A673 (cell line): ENCODE measurements around the gene SLC25A13. TPM values are rescaled to one million over a fixed set of nuclear protein-coding genes. Genes with fewer than 3 reads are reported as not detected.

Experiments
- BruUV-seq: library from RNA; stranded (reverse); fragments of 400-500 nt; replicated peaks from 2 replicates; lab custom pipeline; 2021; lab: Mats Ljungman, UMichigan
- CTCF ChIA-PET: fragments of 300-600 bp; sonication (Branson Sonifier 250); formaldehyde crosslinking; loops from one replicate; lab custom pipeline; 2022; ENCODE audit warnings: antibody characterized with exemption; lab: Charles Lee
- POLR2A ChIA-PET: fragments of 300-600 bp; sonication (Branson Sonifier 250); formaldehyde crosslinking; loops from one replicate; lab custom pipeline; 2022; ENCODE audit warnings: antibody characterized with exemption; ENCODE audit not compliant: low non-redundant PET; lab: Charles Lee
- DNase-seq: peaks from one replicate; pipeline ENCODE4 v3.0.0-alpha.2; 2015; ENCODE audit warnings: low spot score
- H3K27ac ChIP-seq: fragments of 200-600 bp; sonication (generic); 2 replicates; pipeline ENCODE4 v1.5.1; 2016; ENCODE audit warnings: mixed run types, low read depth, mild to moderate bottlenecking, mixed read lengths, antibody characterized with exemption, low read length; ENCODE audit not compliant: poor library complexity, severe bottlenecking
- H3K27me3 ChIP-seq: fragments of 200-600 bp; sonication (generic); replicated peaks from 2 replicates; pipeline ENCODE4 v1.6.1; 2017; ENCODE audit warnings: mixed run types, low read depth, mild to moderate bottlenecking, mixed read lengths, antibody characterized with exemption, low read length; ENCODE audit not compliant: insufficient read depth, poor library complexity
- H3K36me3 ChIP-seq: fragments of 200-600 bp; sonication (generic); 2 replicates; pipeline ENCODE4 v1.6.1; 2016; ENCODE audit warnings: mixed run types, mild to moderate bottlenecking, mixed read lengths, antibody characterized with exemption, low read length; ENCODE audit not compliant: insufficient read depth, poor library complexity, severe bottlenecking
- H3K4me1 ChIP-seq: fragments of 200-600 bp; sonication (generic); 2 replicates; pipeline ENCODE4 v1.6.1; 2017; ENCODE audit warnings: mixed run types, mild to moderate bottlenecking, mixed read lengths, antibody characterized with exemption, low read length; ENCODE audit not compliant: insufficient read depth, poor library complexity, severe bottlenecking
- H3K4me3 ChIP-seq: fragments of 200-600 bp; sonication (generic); 2 replicates; pipeline ENCODE4 v1.5.1; 2016; ENCODE audit warnings: low read depth, mixed run types, mild to moderate bottlenecking, mixed read lengths, low read length; ENCODE audit not compliant: poor library complexity, severe bottlenecking
- H3K9me3 ChIP-seq: fragments of 200-600 bp; sonication (generic); 2 replicates; pipeline ENCODE4 v1.6.1; 2016; ENCODE audit warnings: mixed run types, low read depth, mild to moderate bottlenecking, mixed read lengths, antibody characterized with exemption, low read length; ENCODE audit not compliant: poor library complexity, severe bottlenecking
- EZH2 ChIP-seq: fragments of 200-600 bp; sonication (generic); IDR thresholded peaks from 2 replicates; pipeline ENCODE4 v1.6.1; 2017; ENCODE audit warnings: borderline replicate concordance, low read depth, mild to moderate bottlenecking, mixed read lengths, antibody characterized with exemption, low read length; ENCODE audit not compliant: poor library complexity, severe bottlenecking
- intact Hi-C: fragments of 100-400 bp; cut with micrococcal nuclease; formaldehyde crosslinking; loops from one replicate; pipeline ENCODE4 v1.10.0; 2022; ENCODE audit not compliant: unreplicated experiment
- total RNA-seq: library from RNA; stranded (reverse); gene quantifications from 2 replicates; pipeline ENCODE4 v1.2.3, GENCODE V29; 2021
- TF ChIP-seq, protein P1 (sequence below): fragments of 300-800, 200-600 bp; sonication (generic); conservative IDR thresholded peaks from 2 replicates; pipeline ENCODE4 v1.5.1; 2017; ENCODE audit warnings: low read depth, mild to moderate bottlenecking, antibody characterized with exemption, low read length, moderate library complexity, mixed read lengths

The SLC25A13 gene
- total RNA-seq, 1 experiment from 2014 or later = 22.7 TPM

DNA sequence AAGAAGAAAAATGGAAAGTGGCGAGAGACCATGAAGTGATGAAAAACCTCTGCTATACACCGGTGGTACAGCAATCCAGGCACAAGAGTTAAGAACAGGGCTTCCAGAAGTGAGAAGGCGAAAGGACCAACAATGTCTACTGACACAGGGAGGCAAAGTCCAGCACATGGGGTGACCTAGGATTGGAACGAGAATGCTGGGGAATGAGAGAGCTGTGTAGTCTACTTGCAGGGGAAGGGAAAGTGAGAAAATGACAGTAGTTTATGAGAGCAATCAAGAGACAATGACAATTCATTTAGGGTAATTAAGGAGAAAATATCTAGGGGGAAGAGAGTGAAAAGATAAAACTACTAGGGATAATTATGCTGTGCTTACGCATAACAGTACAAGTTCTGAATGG lies 169.2 kb downstream of the SLC25A13 start:
- no peaks in the 10 kb centered on the region for H3K4me1 ChIP-seq
- no TSS peak for BruUV-seq
- POLR2A ChIA-PET = no interaction called here

GRCh38 chr7:96151889-96152288 lies 170.0 kb downstream of the SLC25A13 start:
- CTCF ChIA-PET = no interaction called here
- Histone ChIP-seq H3K27ac (no peak overlapping the region), H3K4me3 (no peak overlapping the region), H3K27me3 (no peaks in the 10 kb centered on the region), H3K4me1 (no peaks in the 10 kb centered on the region), H3K9me3 (no peaks in the 10 kb centered on the region), H3K36me3 (no peaks in the 10 kb centered on the region)
- DNase-seq = no peak
- TF ChIP-seq, protein P1, sequence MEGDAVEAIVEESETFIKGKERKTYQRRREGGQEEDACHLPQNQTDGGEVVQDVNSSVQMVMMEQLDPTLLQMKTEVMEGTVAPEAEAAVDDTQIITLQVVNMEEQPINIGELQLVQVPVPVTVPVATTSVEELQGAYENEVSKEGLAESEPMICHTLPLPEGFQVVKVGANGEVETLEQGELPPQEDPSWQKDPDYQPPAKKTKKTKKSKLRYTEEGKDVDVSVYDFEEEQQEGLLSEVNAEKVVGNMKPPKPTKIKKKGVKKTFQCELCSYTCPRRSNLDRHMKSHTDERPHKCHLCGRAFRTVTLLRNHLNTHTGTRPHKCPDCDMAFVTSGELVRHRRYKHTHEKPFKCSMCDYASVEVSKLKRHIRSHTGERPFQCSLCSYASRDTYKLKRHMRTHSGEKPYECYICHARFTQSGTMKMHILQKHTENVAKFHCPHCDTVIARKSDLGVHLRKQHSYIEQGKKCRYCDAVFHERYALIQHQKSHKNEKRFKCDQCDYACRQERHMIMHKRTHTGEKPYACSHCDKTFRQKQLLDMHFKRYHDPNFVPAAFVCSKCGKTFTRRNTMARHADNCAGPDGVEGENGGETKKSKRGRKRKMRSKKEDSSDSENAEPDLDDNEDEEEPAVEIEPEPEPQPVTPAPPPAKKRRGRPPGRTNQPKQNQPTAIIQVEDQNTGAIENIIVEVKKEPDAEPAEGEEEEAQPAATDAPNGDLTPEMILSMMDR = no peak
- TF ChIP-seq EZH2 = no peak
- BruUV-seq = no TSS peak
- POLR2A ChIA-PET = no interaction called here
- intact Hi-C loops = no loop called here

More for the DNA sequence above, 169.2 kb downstream of the SLC25A13 start:
- DNase-seq = no peak
- Histone ChIP-seq H3K27ac (no peak overlapping the region), H3K36me3 (no peaks in the 10 kb centered on the region), H3K4me3 (no peak overlapping the region), H3K9me3 (no peaks in the 10 kb centered on the region), H3K27me3 (no peaks in the 10 kb centered on the region)
- intact Hi-C loops = no loop called here
- CTCF ChIA-PET = no interaction called here
- TF ChIP-seq, protein P1 = no peak
- no peak for TF ChIP-seq EZH2

DNA sequence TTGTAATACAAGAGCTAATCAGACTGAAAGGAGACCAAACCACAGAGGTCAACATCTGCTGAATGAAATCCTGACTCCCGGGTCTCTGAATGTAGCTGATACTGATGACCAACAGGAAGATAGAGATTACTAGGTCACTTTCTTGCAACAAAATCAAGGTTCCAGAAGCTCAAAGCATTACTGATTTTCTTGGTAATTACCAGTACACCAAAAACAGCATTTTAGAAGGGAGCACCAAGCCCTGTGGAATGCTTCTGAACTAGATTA lies 177.7 kb downstream of the SLC25A13 start:
- Histone ChIP-seq H3K4me1 (no peaks in the 10 kb centered on the region), H3K27me3 (no peaks in the 10 kb centered on the region), H3K27ac (no peak overlapping the region), H3K9me3 (no peaks in the 10 kb centered on the region), H3K4me3 (no peak overlapping the region), H3K36me3 (no peaks in the 10 kb centered on the region)
- CTCF ChIA-PET = no interaction called here
- no peak for TF ChIP-seq EZH2
- TF ChIP-seq, protein P1 = no peak
- no peak for DNase-seq
- BruUV-seq = no TSS peak
- POLR2A ChIA-PET = no interaction called here
- intact Hi-C loops = no loop called here
